Astrocyte (in vitro differentiated cells and primary cell): ENCODE results near the gene ST6GALNAC2. TPM values are rescaled to one million over a fixed set of nuclear protein-coding genes. Genes with fewer than 3 reads are reported as not detected.

ENCODE experiments used
- DNase-seq: peaks from one replicate; pipeline ENCODE4 v3.0.0-alpha.2; 2010; ENCODE audit warnings: low read depth
- FAIRE-seq: peaks from 2 replicates; lab custom pipeline; 2011; peaks lifted over from hg19 to GRCh38; lab: Jason Lieb, UNC
- H2AFZ ChIP-seq: 2 replicates; pipeline ENCODE4 v1.6.0; 2012; ENCODE audit warnings: low read depth, low read length, inconsistent platforms
- H3K27ac ChIP-seq: 2 replicates; pipeline ENCODE4 v1.5.1; 2011; ENCODE audit warnings: low read depth, low read length, inconsistent platforms
- H3K27me3 ChIP-seq: 2 replicates; pipeline ENCODE4 v1.6.0; 2011; ENCODE audit warnings: low read length, inconsistent platforms; ENCODE audit not compliant: insufficient read depth
- H3K36me3 ChIP-seq: 2 replicates; pipeline ENCODE4 v1.5.1; 2011; ENCODE audit warnings: low read length, inconsistent platforms; ENCODE audit not compliant: insufficient read depth
- H3K4me1 ChIP-seq: 2 replicates; pipeline ENCODE4 v1.5.1; 2011; ENCODE audit warnings: low read length, inconsistent platforms; ENCODE audit not compliant: insufficient read depth
- H3K4me2 ChIP-seq: 2 replicates; pipeline ENCODE4 v1.6.0; 2012; ENCODE audit warnings: low read length, inconsistent platforms
- H3K4me3 ChIP-seq: 2 replicates; pipeline ENCODE4 v1.5.1; 2011; ENCODE audit warnings: low read depth, mild to moderate bottlenecking, low read length, inconsistent platforms; ENCODE audit not compliant: insufficient read depth
- H3K79me2 ChIP-seq: 2 replicates; pipeline ENCODE4 v1.6.0; 2012; ENCODE audit warnings: mild to moderate bottlenecking, low read length, inconsistent platforms; ENCODE audit not compliant: insufficient read depth
- H3K9ac ChIP-seq: 2 replicates; pipeline ENCODE4 v1.6.0; 2012; ENCODE audit warnings: mild to moderate bottlenecking, low read length, inconsistent platforms
- H3K9me3 ChIP-seq: 2 replicates; pipeline ENCODE4 v1.5.1; 2012; ENCODE audit warnings: low read depth, mild to moderate bottlenecking, low read length, inconsistent platforms; ENCODE audit not compliant: insufficient read depth
- H4K20me1 ChIP-seq: 2 replicates; pipeline ENCODE4 v1.6.0; 2012; ENCODE audit warnings: low read length, inconsistent platforms; ENCODE audit not compliant: insufficient read depth
- H3K27ac Mint-ChIP-seq: one replicate; pipeline ENCODE4 v1.8.0; 2021; ENCODE audit warnings: mild to moderate bottlenecking, mixed read lengths; ENCODE audit not compliant: unreplicated experiment
- H3K27me3 Mint-ChIP-seq: one replicate; pipeline ENCODE4 v1.8.0; 2021; ENCODE audit warnings: low read depth, mixed read lengths; ENCODE audit not compliant: unreplicated experiment
- H3K36me3 Mint-ChIP-seq: one replicate; pipeline ENCODE4 v1.8.0; 2021; ENCODE audit warnings: low read depth, mixed read lengths; ENCODE audit not compliant: unreplicated experiment
- H3K4me1 Mint-ChIP-seq: one replicate; pipeline ENCODE4 v1.8.0; 2021; ENCODE audit warnings: low read depth, mixed read lengths; ENCODE audit not compliant: unreplicated experiment
- H3K4me3 Mint-ChIP-seq: one replicate; pipeline ENCODE4 v1.8.0; 2021; ENCODE audit warnings: mild to moderate bottlenecking, moderate library complexity, mixed read lengths; ENCODE audit not compliant: unreplicated experiment
- H3K9me3 Mint-ChIP-seq: one replicate; pipeline ENCODE4 v1.8.0; 2021; ENCODE audit warnings: mild to moderate bottlenecking, mixed read lengths; ENCODE audit not compliant: unreplicated experiment
- EZH2 ChIP-seq: IDR thresholded peaks from 2 replicates; pipeline ENCODE4 v1.6.1; 2012; ENCODE audit warnings: mild to moderate bottlenecking, low read length, inconsistent platforms; ENCODE audit not compliant: insufficient read depth
- total RNA-seq: library from RNA; stranded (reverse); gene quantifications from 2 replicates; pipeline ENCODE4 v1.2.1, GENCODE V29; 2021
- TF ChIP-seq, protein P1 (sequence below): IDR thresholded peaks from 2 replicates; pipeline ENCODE4 v1.5.1; 2011; ENCODE audit warnings: low read depth, mild to moderate bottlenecking, inconsistent platforms, low read length, moderate library complexity; ENCODE audit not compliant: insufficient read depth

Gene ST6GALNAC2
- total RNA-seq, 1 donor from 2014 or later = 0.79 TPM

DNA sequence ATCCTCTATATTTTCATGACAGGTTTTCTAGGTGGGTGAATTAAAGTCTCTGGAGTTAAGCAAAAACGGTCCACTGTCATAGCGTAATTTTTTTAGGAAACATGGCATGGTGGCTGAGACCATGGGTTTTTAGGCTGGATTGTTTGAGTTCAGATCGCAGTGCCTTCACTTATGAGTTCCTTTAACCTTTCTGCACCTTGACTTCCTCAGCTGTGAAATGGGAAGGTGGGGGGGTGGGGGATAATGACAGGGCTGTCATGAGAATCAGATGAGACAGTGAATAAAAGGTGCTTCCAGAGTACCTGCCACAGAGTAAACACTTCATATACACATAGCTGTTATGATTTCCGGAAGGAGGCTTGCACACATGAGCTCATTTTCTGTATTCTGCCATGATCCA, 34.0 kb downstream of the ST6GALNAC2 start:
- DNase-seq = no peak
- Histone ChIP-seq H3K9me3 (no peaks in the 10 kb centered on the region), H3K79me2 (no peaks in the 10 kb centered on the region), H4K20me1 (no peaks in the 10 kb centered on the region), H2AFZ (no peak overlapping the region), H3K27ac (no peak overlapping the region), H3K36me3 (no peaks in the 10 kb centered on the region), H3K4me3 (no peak overlapping the region), H3K9ac (no peak overlapping the region), H3K4me2 (no peak overlapping the region), H3K4me1 (peaks cover 11% of the 10 kb centered on the region), H3K27me3 (no peaks in the 10 kb centered on the region)
- Mint-ChIP-seq H3K27ac (peak overlapping the region; percentile 26), H3K27me3 (peaks cover 2% of the 10 kb centered on the region), H3K9me3 (peaks cover 2% of the 10 kb centered on the region), H3K36me3 (peaks cover 2% of the 10 kb centered on the region), H3K4me3 (no peak overlapping the region), H3K4me1 (peaks cover 26% of the 10 kb centered on the region)
- no peak for FAIRE-seq
- TF ChIP-seq EZH2 = no peak
- TF ChIP-seq, protein P1, sequence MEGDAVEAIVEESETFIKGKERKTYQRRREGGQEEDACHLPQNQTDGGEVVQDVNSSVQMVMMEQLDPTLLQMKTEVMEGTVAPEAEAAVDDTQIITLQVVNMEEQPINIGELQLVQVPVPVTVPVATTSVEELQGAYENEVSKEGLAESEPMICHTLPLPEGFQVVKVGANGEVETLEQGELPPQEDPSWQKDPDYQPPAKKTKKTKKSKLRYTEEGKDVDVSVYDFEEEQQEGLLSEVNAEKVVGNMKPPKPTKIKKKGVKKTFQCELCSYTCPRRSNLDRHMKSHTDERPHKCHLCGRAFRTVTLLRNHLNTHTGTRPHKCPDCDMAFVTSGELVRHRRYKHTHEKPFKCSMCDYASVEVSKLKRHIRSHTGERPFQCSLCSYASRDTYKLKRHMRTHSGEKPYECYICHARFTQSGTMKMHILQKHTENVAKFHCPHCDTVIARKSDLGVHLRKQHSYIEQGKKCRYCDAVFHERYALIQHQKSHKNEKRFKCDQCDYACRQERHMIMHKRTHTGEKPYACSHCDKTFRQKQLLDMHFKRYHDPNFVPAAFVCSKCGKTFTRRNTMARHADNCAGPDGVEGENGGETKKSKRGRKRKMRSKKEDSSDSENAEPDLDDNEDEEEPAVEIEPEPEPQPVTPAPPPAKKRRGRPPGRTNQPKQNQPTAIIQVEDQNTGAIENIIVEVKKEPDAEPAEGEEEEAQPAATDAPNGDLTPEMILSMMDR = no peak

DNA sequence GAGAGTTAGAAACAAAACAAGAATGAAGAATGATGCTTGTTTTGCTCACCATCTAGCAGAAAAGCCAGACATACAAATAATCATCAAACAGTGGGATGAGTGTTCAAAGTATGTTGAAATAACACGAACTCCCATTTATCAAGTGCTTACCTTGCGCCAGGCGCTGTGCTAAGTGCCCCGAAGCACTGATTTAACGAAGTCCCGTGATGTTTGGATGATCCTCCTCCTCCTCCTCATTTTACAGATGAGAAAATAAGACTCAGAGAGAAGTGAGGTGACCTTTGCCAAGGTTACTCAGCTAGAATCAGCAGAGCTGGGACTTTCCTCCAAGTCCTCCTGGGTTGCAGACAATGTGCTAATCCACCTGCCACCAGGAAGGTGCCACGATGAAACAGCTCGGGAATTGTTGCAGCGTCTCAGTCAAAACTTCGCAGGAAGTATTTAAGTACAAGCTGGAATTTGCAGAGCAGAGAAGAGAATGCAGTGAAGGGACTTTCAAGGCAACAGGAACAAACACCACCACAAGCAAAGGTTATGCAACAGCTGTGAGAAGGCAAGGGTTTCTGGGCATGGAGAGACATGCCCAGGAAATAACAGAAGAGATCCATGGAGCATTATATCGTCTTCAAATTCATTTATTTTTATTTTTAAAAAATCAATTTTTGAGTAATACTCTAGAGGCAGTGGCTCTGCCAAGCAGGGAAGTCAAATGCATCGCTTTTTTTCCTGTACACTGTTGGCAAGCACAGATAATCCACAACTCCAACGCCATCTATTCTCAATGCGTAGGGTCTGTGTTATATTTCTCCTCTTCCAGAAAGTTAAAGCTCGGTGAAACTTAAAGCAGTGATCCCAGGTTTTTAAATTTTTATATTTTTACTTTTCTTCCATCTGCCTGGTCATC, 34.7 kb downstream of the ST6GALNAC2 start:
- no peaks in the 10 kb centered on the region for H3K79me2 ChIP-seq
- no peak overlapping the region for H3K4me2 ChIP-seq
- no peaks in the 10 kb centered on the region for H3K36me3 ChIP-seq
- H4K20me1 ChIP-seq = no peaks in the 10 kb centered on the region
- H3K9me3 ChIP-seq = no peaks in the 10 kb centered on the region
- H3K9ac ChIP-seq = no peak overlapping the region
- DNase-seq = no peak
- H3K4me1 Mint-ChIP-seq = peaks cover 30% of the 10 kb centered on the region
- peaks cover 18% of the 10 kb centered on the region for H3K4me1 ChIP-seq
- H3K27me3 ChIP-seq = no peaks in the 10 kb centered on the region
- FAIRE-seq = no peak
- H3K9me3 Mint-ChIP-seq = peaks cover 2% of the 10 kb centered on the region
- no peak overlapping the region for H2AFZ ChIP-seq
- TF ChIP-seq, protein P1 = no peak
- TF ChIP-seq EZH2 = no peak
- no peak overlapping the region for H3K27ac ChIP-seq
- peak overlapping the region; percentile 9 for H3K4me3 ChIP-seq
- peak overlapping the region; percentile 49 for H3K27ac Mint-ChIP-seq
- H3K36me3 Mint-ChIP-seq = peaks cover 2% of the 10 kb centered on the region
- no peak overlapping the region for H3K4me3 Mint-ChIP-seq
- peaks cover 5% of the 10 kb centered on the region for H3K27me3 Mint-ChIP-seq

DNA sequence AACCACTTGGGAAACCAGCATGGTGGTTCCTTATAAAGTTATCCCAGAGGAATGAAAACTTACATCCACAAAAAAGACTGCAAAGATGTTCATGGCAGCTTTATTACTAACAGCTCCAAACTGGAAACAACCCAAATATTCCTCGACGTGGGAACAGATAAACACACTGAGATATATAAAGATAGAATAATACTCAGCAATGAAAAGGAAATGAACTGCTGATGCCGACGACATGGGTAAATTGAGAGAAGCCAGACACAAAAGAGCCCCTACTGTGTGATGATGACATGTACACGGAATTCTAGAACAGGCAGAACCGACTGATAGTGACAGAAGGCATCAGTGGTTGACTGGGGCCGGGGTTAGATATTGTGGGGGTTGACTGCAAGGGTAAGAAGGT, 36.1 kb downstream of the ST6GALNAC2 start:
- FAIRE-seq = no peak

More for the DNA sequence above, 36.1 kb downstream of the ST6GALNAC2 start:
- Mint-ChIP-seq H3K4me1 (peaks cover 28% of the 10 kb centered on the region), H3K4me3 (peak overlapping the region; percentile 67), H3K9me3 (no peaks in the 10 kb centered on the region), H3K27ac (no peak overlapping the region), H3K36me3 (peaks cover 2% of the 10 kb centered on the region), H3K27me3 (peaks cover 12% of the 10 kb centered on the region)
- Histone ChIP-seq H4K20me1 (no peaks in the 10 kb centered on the region), H3K27me3 (no peaks in the 10 kb centered on the region), H2AFZ (no peak overlapping the region), H3K9ac (no peak overlapping the region), H3K9me3 (no peaks in the 10 kb centered on the region), H3K36me3 (no peaks in the 10 kb centered on the region), H3K4me1 (peaks cover 32% of the 10 kb centered on the region), H3K4me3 (no peak overlapping the region), H3K4me2 (no peak overlapping the region), H3K27ac (no peak overlapping the region), H3K79me2 (no peaks in the 10 kb centered on the region)
- no peak for DNase-seq
- TF ChIP-seq EZH2 = no peak
- TF ChIP-seq, protein P1 = no peak
